ENCODE measurements around the gene TFIP11.

GRCh38 chr22:26492220-26492619 lies 20.1 kb downstream of the TFIP11 start:
- TF ChIP-seq, protein P1, sequence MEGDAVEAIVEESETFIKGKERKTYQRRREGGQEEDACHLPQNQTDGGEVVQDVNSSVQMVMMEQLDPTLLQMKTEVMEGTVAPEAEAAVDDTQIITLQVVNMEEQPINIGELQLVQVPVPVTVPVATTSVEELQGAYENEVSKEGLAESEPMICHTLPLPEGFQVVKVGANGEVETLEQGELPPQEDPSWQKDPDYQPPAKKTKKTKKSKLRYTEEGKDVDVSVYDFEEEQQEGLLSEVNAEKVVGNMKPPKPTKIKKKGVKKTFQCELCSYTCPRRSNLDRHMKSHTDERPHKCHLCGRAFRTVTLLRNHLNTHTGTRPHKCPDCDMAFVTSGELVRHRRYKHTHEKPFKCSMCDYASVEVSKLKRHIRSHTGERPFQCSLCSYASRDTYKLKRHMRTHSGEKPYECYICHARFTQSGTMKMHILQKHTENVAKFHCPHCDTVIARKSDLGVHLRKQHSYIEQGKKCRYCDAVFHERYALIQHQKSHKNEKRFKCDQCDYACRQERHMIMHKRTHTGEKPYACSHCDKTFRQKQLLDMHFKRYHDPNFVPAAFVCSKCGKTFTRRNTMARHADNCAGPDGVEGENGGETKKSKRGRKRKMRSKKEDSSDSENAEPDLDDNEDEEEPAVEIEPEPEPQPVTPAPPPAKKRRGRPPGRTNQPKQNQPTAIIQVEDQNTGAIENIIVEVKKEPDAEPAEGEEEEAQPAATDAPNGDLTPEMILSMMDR (IDR thresholded peaks at IDR 0.05): no peak
- no peak for TF ChIP-seq POLR2A (IDR thresholded peaks at IDR 0.05)
